GM12873 (cell line): ENCODE data around the gene SLC12A4.

Experiments
- TF ChIP-seq, protein P1 (sequence below): IDR thresholded peaks from 2 replicates; pipeline ENCODE4 v1.5.1; 2012; ENCODE audit warnings: low read depth, mild to moderate bottlenecking, moderate library complexity, low read length, control low read depth; ENCODE audit not compliant: insufficient read depth; ENCODE audit errors: missing control alignments

Gene SLC12A4

DNA sequence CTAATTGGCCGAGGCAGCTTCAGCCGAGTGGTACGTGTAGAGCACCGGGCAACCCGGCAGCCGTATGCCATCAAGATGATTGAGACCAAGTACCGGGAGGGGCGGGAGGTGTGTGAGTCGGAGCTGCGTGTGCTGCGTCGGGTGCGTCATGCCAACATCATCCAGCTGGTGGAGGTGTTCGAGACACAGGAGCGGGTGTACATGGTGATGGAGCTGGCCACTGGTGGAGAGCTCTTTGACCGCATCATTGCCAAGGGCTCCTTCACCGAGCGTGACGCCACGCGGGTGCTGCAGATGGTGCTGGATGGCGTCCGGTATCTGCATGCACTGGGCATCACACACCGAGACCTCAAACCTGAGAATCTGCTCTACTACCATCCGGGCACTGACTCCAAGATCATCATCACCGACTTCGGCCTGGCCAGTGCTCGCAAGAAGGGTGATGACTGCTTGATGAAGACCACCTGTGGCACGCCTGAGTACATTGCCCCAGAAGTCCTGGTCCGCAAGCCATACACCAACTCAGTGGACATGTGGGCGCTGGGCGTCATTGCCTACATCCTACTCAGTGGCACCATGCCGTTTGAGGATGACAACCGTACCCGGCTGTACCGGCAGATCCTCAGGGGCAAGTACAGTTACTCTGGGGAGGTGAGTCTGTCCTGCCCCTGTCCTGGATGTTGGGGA is 59.2 kb downstream of the SLC12A4 start:
- TF ChIP-seq, protein P1, sequence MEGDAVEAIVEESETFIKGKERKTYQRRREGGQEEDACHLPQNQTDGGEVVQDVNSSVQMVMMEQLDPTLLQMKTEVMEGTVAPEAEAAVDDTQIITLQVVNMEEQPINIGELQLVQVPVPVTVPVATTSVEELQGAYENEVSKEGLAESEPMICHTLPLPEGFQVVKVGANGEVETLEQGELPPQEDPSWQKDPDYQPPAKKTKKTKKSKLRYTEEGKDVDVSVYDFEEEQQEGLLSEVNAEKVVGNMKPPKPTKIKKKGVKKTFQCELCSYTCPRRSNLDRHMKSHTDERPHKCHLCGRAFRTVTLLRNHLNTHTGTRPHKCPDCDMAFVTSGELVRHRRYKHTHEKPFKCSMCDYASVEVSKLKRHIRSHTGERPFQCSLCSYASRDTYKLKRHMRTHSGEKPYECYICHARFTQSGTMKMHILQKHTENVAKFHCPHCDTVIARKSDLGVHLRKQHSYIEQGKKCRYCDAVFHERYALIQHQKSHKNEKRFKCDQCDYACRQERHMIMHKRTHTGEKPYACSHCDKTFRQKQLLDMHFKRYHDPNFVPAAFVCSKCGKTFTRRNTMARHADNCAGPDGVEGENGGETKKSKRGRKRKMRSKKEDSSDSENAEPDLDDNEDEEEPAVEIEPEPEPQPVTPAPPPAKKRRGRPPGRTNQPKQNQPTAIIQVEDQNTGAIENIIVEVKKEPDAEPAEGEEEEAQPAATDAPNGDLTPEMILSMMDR: no peak

DNA sequence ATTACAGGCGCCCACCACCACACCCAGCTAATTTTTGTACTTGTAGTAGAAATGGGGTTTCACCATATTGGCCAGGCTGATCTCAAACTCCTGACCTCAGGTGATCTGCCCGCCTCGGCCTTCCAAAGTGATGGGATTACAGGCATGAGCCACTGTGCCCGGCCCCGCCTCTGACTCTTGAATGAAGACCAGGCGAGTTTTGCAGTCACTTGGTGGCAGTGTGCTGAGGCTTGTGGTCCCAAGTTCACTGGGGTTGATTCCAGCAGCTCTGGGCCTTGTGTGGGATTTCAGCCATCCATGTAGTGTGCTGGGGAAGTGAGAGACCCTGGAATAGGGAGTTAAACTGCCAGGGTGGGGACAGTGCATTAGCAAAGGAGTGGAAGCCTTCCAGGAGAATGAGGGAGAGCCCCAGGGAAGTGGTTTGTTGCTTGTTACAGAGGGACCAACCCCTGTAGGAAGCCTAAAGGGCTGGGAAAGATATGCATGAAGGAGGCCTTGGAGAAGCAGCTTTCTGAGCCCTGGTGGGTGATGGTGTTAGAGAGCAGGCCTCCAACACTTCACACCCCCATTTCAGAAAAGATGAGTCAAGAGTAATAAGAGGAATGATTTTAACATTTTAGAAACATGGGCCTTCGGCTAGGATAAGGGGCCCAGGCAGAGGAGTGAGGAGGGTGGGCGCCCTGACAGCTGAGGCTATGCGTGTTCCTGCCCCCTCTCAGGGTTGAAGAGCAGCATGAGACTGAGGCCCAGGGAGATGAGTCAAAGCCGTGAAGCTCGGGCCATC is 60.8 kb downstream of the SLC12A4 start:
- TF ChIP-seq, protein P1: no peak

DNA sequence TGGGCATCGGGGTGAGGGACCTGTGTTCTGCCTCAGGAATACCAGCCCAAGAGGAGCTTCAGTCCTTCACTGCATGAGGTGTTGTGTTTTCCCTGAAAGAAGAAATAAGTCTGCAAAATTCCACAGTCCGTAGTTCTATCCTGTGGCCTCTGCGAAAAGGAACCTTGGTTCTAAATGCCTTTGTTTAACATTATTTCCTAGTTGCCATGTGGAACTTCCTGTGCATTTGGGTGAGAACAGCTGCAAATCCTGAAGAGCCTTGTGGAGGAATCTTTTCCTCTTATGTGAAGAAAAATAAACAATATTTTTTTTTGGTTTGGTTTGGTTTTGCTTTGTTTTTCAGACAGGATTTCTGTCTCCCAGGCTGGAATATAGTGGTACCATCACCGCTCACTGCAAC is 65.6 kb downstream of the SLC12A4 start:
- TF ChIP-seq, protein P1: no peak

DNA sequence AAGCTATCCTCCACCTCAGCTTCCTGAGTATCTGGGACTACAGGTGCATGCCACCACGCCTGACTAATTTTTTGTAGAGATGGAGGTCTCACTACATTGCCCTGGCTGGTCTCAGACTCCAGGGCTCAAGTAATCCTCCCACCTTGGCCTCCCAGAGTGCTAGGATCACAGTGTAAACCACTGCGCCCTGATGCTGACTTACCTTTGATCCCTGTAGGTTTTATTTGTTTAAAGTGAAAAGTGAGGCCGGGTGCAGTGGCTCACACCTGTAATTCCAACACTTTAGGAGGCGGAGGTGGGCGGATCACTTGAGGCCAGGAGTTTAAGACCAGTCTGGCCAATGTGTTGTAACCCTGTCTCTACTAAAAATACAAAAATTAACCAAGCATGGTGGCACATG is 66.7 kb downstream of the SLC12A4 start:
- TF ChIP-seq, protein P1: no peak

DNA sequence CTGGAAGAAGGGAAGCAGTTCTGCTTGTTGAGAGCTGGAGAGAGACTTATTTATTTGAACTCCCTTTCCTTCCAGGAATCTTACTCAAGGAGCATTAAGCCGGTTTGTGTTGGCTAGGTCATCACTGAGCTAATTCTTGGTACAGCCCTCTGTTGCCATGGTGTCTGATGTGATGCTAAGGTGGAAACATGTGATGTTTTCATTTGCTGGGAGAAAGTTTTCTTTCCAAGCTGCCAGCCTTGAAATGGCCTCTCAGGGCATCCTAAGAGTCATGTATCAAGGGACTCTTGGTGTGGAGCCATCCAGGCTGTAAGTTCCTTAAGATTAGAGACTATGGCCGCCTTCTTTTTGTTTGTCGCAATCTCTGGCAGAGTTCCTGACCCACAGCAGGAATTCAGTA is 71.2 kb downstream of the SLC12A4 start:
- TF ChIP-seq, protein P1: no peak

DNA sequence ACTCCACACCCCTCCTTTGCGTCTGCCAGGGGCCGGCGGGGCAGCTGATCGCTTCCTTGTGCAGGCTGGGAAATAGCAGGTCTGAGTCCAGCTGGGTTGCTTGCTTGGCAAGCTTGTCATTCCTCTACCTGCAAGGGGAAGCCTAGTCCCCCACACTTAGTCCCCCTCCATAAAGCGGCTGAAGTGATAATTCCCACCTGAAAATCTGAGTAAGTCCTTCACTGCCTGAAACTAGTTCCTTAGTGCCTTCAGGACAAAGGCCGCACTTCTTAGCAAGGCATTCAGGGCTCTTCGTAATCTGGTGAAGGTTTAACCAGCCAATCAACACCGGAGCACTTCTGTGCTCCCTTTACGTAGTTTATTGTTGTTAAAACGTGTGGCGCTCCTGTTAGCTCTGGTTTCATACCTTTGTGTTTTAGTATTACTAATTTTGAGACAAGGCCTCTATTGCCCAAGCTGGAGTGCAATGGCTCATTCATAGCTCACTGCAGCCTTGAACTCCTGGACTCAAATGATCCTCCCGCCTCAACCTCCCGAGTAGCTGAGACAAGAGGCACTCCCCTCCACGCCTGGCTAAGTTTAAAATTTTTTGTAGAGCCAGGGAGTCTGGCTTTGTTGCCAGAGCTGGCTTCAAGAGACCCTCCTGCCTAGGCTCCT is 74.6 kb downstream of the SLC12A4 start:
- TF ChIP-seq, protein P1: no peak
